HCT116 (cell line): ENCODE results near the gene PRDX4. TPM values are rescaled to one million over a fixed set of nuclear protein-coding genes. Genes with fewer than 3 reads are reported as not detected.

ENCODE experiments used
- ATAC-seq: fragments of 200-7000 bp; cut with Tn5 transposase; 2 replicates; pipeline ENCODE4 v1.9.1; 2020; ENCODE audit warnings: mild to moderate bottlenecking, moderate library complexity
- BruUV-seq: library from RNA; stranded (reverse); fragments of 400-500 nt; replicated peaks from 2 replicates; lab custom pipeline; 2021; lab: Mats Ljungman, UMichigan
- CTCF ChIA-PET: fragments of 300-600 bp; sonication (Branson Sonifier 250); formaldehyde crosslinking; loops from one replicate; lab custom pipeline; 2021; ENCODE audit warnings: antibody characterized with exemption; lab: Charles Lee
- POLR2A ChIA-PET: fragments of 300-600, 350-600 bp; sonication (Branson Sonifier 250); formaldehyde crosslinking; loops from one replicate; lab custom pipeline; 2021; ENCODE audit warnings: antibody characterized with exemption; lab: Charles Lee
- RAD21 ChIA-PET, 2 experiments: fragments of 300-600 bp; sonication (Branson Sonifier 250); formaldehyde crosslinking; loops; one replicate each; lab custom pipeline; 2023; ENCODE audit warnings: low total read pairs in 2 of 2; ENCODE audit not compliant: uncharacterized antibody in 2 of 2, unreplicated experiment in 2 of 2, low non-redundant PET in 1 of 2; lab: Charles Lee
- DNase-seq: peaks from one replicate; pipeline ENCODE4 v3.0.0-alpha.2; 2010; ENCODE audit warnings: low read depth, low spot score
- H2AFZ ChIP-seq: fragments of 200-600 bp; shearing (Covaris generic), sonication (generic); 2 replicates; pipeline ENCODE4 v1.6.1; 2017; ENCODE audit warnings: low read depth, mixed run types, mixed read lengths, antibody characterized with exemption, low read length; ENCODE audit not compliant: poor library complexity, severe bottlenecking
- H3K27ac ChIP-seq: 2 replicates; pipeline ENCODE4 v1.5.1; 2012; ENCODE audit warnings: low read depth, low read length
- H3K27me3 ChIP-seq: fragments of 200-600 bp; sonication (generic); 2 replicates; pipeline ENCODE4 v1.6.1; 2016; ENCODE audit warnings: mixed run types, low read length, mixed read lengths; ENCODE audit not compliant: insufficient read depth
- H3K36me3 ChIP-seq, 2 experiments: fragments of 200-500 bp in 1 of 2; fragments of 200-600 bp in 1 of 2; sonication (Bioruptor generic) in 1 of 2; sonication (generic) in 1 of 2; 2 replicates each; pipeline versions ENCODE4 v1.5.1 to v1.6.1; 2014 to 2016; ENCODE audit warnings: low read length in 2 of 2, inconsistent platforms in 1 of 2, mixed read lengths in 1 of 2, mixed run types in 1 of 2; ENCODE audit not compliant: insufficient read depth in 2 of 2, control insufficient read depth in 1 of 2
- H3K4me1 ChIP-seq, 2 experiments: fragments of 200-600 bp in 1 of 2; sonication (generic) in 1 of 2; 2 replicates each; pipeline versions ENCODE4 v1.5.1 to v1.6.1; 2012 to 2017; ENCODE audit warnings: low read length in 2 of 2, inconsistent platforms in 1 of 2, mild to moderate bottlenecking in 1 of 2, mixed read lengths in 1 of 2, mixed run types in 1 of 2, moderate library complexity in 1 of 2; ENCODE audit not compliant: insufficient read depth in 2 of 2, control insufficient read depth in 1 of 2
- H3K4me2 ChIP-seq: fragments of 200-600 bp; sonication (generic); 2 replicates; pipeline ENCODE4 v1.6.1; 2017; ENCODE audit warnings: mixed run types, low read length, mixed read lengths
- H3K4me3 ChIP-seq, 2 experiments: fragments of 200-600 bp in 1 of 2; sonication (generic) in 1 of 2; replicated peaks in 1 of 2; 2 replicates each; pipeline ENCODE4 v1.5.1; 2011 to 2016; ENCODE audit warnings: low read length in 2 of 2, control low read depth in 1 of 2, low read depth in 1 of 2, mild to moderate bottlenecking in 1 of 2, mixed read lengths in 1 of 2, mixed run types in 1 of 2
- H3K79me2 ChIP-seq: fragments of 200-600 bp; sonication (generic); 2 replicates; pipeline ENCODE4 v1.6.1; 2017; ENCODE audit warnings: mild to moderate bottlenecking, mixed run types, low read length, moderate library complexity, mixed read lengths; ENCODE audit not compliant: insufficient read depth
- H3K9ac ChIP-seq: fragments of 200-600 bp; sonication (generic); 2 replicates; pipeline ENCODE4 v1.6.1; 2016; ENCODE audit warnings: low read length, mixed read lengths
- H3K9me2 ChIP-seq: fragments of 200-600 bp; sonication (generic), shearing (Covaris generic); 2 replicates; pipeline ENCODE4 v1.6.1; 2017; ENCODE audit warnings: mixed run types, mild to moderate bottlenecking, moderate library complexity; ENCODE audit not compliant: insufficient read depth
- H3K9me3 ChIP-seq, 2 experiments: fragments of 200-500 bp in 1 of 2; fragments of 200-600 bp in 1 of 2; sonication (Bioruptor generic) in 1 of 2; sonication (generic) in 1 of 2; 2 replicates each; pipeline ENCODE4 v1.6.1; 2014 to 2017; ENCODE audit warnings: low read length in 2 of 2, mixed read lengths in 2 of 2, inconsistent platforms in 1 of 2, low read depth in 1 of 2, mild to moderate bottlenecking in 1 of 2, mixed run types in 1 of 2, moderate library complexity in 1 of 2; ENCODE audit not compliant: control insufficient read depth in 1 of 2, insufficient read depth in 1 of 2
- H4K20me1 ChIP-seq: fragments of 200-600 bp; sonication (generic), shearing (Covaris generic); 2 replicates; pipeline ENCODE4 v1.6.1; 2017; ENCODE audit warnings: mixed run types, mild to moderate bottlenecking, moderate library complexity; ENCODE audit not compliant: insufficient read depth
- CEBPB ChIP-seq: IDR thresholded peaks from 2 replicates; pipeline ENCODE4 v1.6.1; 2012; ENCODE audit warnings: low read depth
- CTCF ChIP-seq, 3 experiments: fragments of 200-600 bp in 1 of 3; sonication (generic) in 1 of 3; IDR thresholded peaks in 2 of 3; conservative IDR thresholded peaks in 1 of 3; 2 replicates each; pipeline ENCODE4 v1.5.1; 2012 to 2017; ENCODE audit warnings: low read depth in 2 of 3, low read length in 2 of 3, antibody characterized with exemption in 1 of 3, borderline replicate concordance in 1 of 3, control low read depth in 1 of 3, mild to moderate bottlenecking in 1 of 3, mixed read lengths in 1 of 3, mixed run types in 1 of 3, moderate library complexity in 1 of 3; ENCODE audit not compliant: insufficient read depth in 1 of 3
- ELF1 ChIP-seq: IDR thresholded peaks from 2 replicates; pipeline ENCODE4 v1.6.1; 2012; ENCODE audit warnings: low read depth, borderline replicate concordance
- EZH2 ChIP-seq: fragments of 200-600 bp; sonication (generic); IDR thresholded peaks from 2 replicates; pipeline ENCODE4 v1.6.1; 2017; ENCODE audit warnings: antibody characterized with exemption, mixed run types
- FOSL1 ChIP-seq: IDR thresholded peaks from 2 replicates; pipeline ENCODE4 v1.6.1; 2012; ENCODE audit warnings: low read depth
- JUND ChIP-seq: IDR thresholded peaks from 2 replicates; pipeline ENCODE4 v1.6.1; 2012
- POLR2AphosphoS5 ChIP-seq: IDR thresholded peaks from 2 replicates; pipeline ENCODE4 v1.6.1; 2011; ENCODE audit warnings: mild to moderate bottlenecking, low read depth, low read length, moderate library complexity
- YY1 ChIP-seq: IDR thresholded peaks from 2 replicates; pipeline ENCODE4 v1.6.1; 2011; ENCODE audit warnings: low read length, low read depth, moderate library complexity, mild to moderate bottlenecking; ENCODE audit not compliant: insufficient replicate concordance; ENCODE audit errors: extremely low read depth
- ZNF274 ChIP-seq: fragments of 200-500 bp; sonication (Bioruptor generic); IDR thresholded peaks from 2 replicates; pipeline ENCODE4 v1.6.1; 2014; ENCODE audit warnings: mild to moderate bottlenecking, low read depth, low read length, inconsistent platforms
- intact Hi-C: fragments of 100-400 bp; cut with micrococcal nuclease; formaldehyde crosslinking; loops from 2 replicates; pipeline ENCODE4 v1.10.0; 2022
- total RNA-seq: library from RNA; stranded (reverse); gene quantifications from one replicate; pipeline ENCODE4 v1.2.1, GENCODE V29; 2021; ENCODE audit not compliant: unreplicated experiment

PRDX4 gene
- total RNA-seq, 1 experiment from 2014 or later: 122 TPM

- Histone ChIP-seq H3K4me1 (no peaks in the 10 kb centered on the region), H3K27me3 (no peaks in the 10 kb centered on the region), H4K20me1 (no peaks in the 10 kb centered on the region), H3K9me3 (no peaks in the 10 kb centered on the region), H3K27ac (no peak overlapping the region), H3K4me3 (no peak overlapping the region), H3K36me3 (peaks cover 15 to 17% of the 10 kb centered on the region in 2 experiments), H3K9me2 (no peaks in the 10 kb centered on the region), H3K79me2 (peaks cover 4% of the 10 kb centered on the region), H2AFZ (no peak overlapping the region), H3K9ac (no peak overlapping the region), H3K4me2 (no peak overlapping the region)
- DNase-seq (no peak), ATAC-seq (no peak)
- TF ChIP-seq YY1 (no peak), ZNF274 (no peak), FOSL1 (no peak), ELF1 (no peak), POLR2AphosphoS5 (no peak), EZH2 (no peak)
- RAD21 ChIA-PET: no interaction called here
- POLR2A ChIA-PET: no interaction called here
- intact Hi-C loops: no loop called here
- CTCF ChIA-PET: interaction anchor here (0.6 kb wide), 1 partner anchor 204 kb away, joined by 3 read pairs; no protein-coding TSS in a partner anchor
- no TSS peak for BruUV-seq
These were observed 61.9 kb downstream of the PRDX4 start for GRCh38 chrX:23729214-23729613.

GRCh38 chrX:23731951-23732350 lies 64.7 kb downstream of the PRDX4 start:
- no peaks in the 10 kb centered on the region for H3K9me3 ChIP-seq
- H3K36me3 ChIP-seq: peaks cover 15 to 17% of the 10 kb centered on the region in 2 experiments
- H3K4me2 ChIP-seq: no peak overlapping the region
- H3K27me3 ChIP-seq: no peaks in the 10 kb centered on the region
- H3K9me2 ChIP-seq: no peaks in the 10 kb centered on the region
- H3K4me3 ChIP-seq: no peak overlapping the region
- DNase-seq: no peak
- ChIA-PET POLR2A (no interaction called here), CTCF (no interaction called here), RAD21 (no interaction called here)
- no TSS peak for BruUV-seq
- ATAC-seq: no peak
- no peak overlapping the region for H3K27ac ChIP-seq
- no peak overlapping the region for H2AFZ ChIP-seq
- peaks cover 26% of the 10 kb centered on the region for H3K79me2 ChIP-seq
- no peak for TF ChIP-seq CTCF (IDR thresholded peaks at IDR 0.05 in 2 of 3, conservative IDR thresholded peaks at IDR 0.05 in 1 of 3; ENCODE audit: borderline replicate concordance in 1 of 3, insufficient read depth in 1 of 3, low read depth in 2 of 3, low read length in 2 of 3)
- no peak for TF ChIP-seq JUND
- no peak for TF ChIP-seq CEBPB
- H3K4me1 ChIP-seq: no peaks in the 10 kb centered on the region
- intact Hi-C loops: no loop called here
- H3K9ac ChIP-seq: no peak overlapping the region
- H4K20me1 ChIP-seq: no peaks in the 10 kb centered on the region
